Measurements from ENCODE around the gene FAM20A.

Gene FAM20A

DNA sequence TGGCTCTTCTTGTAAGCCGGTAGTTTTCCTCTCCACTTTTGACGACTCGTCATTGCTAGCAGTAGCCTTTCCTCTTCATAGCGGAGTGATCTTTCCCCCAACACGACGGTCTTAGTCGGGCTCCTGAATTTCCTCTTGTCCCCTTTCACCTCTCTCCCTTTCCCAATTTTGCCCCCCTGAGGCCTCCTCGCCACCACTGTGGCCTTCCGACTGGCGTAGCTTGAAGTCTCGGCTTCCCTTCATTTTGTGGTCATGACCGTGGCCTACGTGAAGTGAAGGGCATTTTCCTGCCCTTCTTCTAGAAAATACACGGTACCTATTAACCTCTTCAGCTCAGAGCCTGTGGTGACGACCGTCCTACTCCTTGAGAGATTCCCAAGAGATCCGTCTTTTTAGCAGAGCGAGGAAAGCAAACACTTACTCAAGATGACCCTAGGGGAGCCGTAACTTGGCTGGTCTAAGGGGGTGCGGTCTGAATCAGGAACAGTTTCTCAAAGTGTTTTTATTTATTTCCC, 88.2 kb downstream of the FAM20A start:
- TF ChIP-seq FOXP2 (optimal IDR thresholded peaks at IDR 0.05; ENCODE audit: control extremely low read depth, extremely low read length, insufficient read depth): no peak
- no peak for TF ChIP-seq EZH2 (IDR thresholded peaks at IDR 0.05)
- Histone ChIP-seq H3K9me3 (ENCODE audit: low read depth, low read length) (no peaks in the 10 kb centered on the region), H3K4me3 (peak overlapping the region; percentile 92), H3K27ac (no peak overlapping the region), H3K9ac (ENCODE audit: insufficient read length) (peak overlapping the region; percentile 87), H3K36me3 (ENCODE audit: insufficient read depth, low read length) (peaks cover 26% of the 10 kb centered on the region)
- no peak for DNase-seq (ENCODE audit: low read depth, low spot score)

DNA sequence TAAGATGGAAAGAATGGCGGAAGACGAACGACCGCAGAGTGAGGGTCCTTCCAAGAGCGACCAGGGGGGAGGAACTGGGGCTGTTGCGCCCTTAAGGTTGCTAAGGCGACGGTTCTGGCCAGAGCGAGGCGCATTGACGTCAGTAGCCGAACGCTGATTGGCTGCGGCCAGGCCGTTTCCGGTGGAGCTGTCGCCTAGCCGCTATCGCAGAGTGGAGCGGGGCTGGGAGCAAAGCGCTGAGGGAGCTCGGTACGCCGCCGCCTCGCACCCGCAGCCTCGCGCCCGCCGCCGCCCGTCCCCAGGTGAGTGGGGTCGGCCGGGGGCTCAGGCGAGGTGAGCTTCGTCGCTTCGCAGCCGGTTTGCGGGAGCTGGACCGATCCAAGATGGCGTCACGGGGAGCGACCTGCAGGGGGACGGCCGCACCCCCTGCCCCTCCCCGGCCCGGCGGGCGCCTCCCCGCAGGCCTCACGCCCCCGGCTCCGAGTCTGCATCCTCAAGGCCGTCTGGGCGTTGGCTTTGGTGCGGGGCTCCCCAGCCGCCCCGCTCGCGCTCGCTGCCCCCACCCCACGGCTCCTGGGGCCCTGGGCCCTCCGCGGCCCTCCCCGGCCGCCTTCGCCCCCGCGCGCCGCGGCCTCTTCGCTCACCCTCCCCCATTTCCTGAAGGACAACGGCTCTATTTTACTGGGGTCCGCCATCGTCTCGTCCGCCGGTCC, 88.8 kb downstream of the FAM20A start, which contains the start of gene PRKAR1A:
TSS of gene PRKAR1A (plus strand) at position 184 of the 713 bp plus-strand sequence. CDS start 2,970 bp downstream, outside the sequence.
- peak within 1 kb of the TSS; percentile 92 for H3K4me3 ChIP-seq
- no peak within 1 kb of the TSS for H3K27ac ChIP-seq
- DNase-seq (ENCODE audit: low read depth, low spot score): peak; percentile 42
- TF ChIP-seq EZH2 (IDR thresholded peaks at IDR 0.05) (no peak), POLR2AphosphoS5 (IDR thresholded peaks at IDR 0.05; ENCODE audit: borderline replicate concordance, low read depth, low read length) (peak; percentile 83), FOXP2 (optimal IDR thresholded peaks at IDR 0.05; ENCODE audit: control extremely low read depth, extremely low read length, insufficient read depth) (peak; percentile 29)
- H3K9ac ChIP-seq (ENCODE audit: insufficient read length): peak within 1 kb of the TSS; percentile 87
- H3K36me3 ChIP-seq (ENCODE audit: insufficient read depth, low read length): peaks cover 20% of the 10 kb centered on the region
- no peaks in the 10 kb centered on the region for H3K9me3 ChIP-seq (ENCODE audit: low read depth, low read length)

DNA sequence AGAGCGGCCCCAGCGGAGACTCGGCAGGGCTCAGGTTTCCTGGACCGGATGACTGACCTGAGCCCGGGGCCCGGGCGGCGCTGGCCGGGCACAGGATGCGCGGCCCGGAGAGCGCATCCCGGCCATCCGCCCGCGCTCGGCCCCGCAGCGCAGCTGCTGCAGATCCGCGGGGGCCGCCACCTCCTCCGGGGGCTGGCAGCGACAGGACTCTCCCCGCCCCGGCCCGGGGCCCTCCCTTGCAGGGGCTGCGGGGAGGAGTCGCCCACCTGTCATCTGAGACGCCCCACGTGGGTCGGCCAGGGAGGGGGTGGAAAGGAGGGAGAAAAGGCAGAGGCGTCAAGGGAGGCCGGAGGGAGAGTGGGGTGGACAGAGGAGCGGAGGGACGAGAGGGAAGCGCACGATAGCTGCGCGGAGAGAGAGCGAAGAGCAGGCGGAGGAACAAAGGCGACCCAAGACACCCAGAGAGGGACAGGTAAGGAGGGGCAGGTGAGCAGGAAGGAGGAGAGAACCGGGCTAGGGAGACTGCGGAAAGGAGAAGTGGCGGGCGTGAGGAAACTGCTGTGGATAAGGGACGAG, 89.4 kb downstream of the FAM20A start:
- DNase-seq (ENCODE audit: low read depth, low spot score): no peak
- H3K27ac ChIP-seq: no peak overlapping the region
- H3K9ac ChIP-seq (ENCODE audit: insufficient read length): peak overlapping the region; percentile 87
- H3K4me3 ChIP-seq: peak overlapping the region; percentile 92
- peaks cover 14% of the 10 kb centered on the region for H3K36me3 ChIP-seq (ENCODE audit: insufficient read depth, low read length)
- H3K9me3 ChIP-seq (ENCODE audit: low read depth, low read length): no peaks in the 10 kb centered on the region
- TF ChIP-seq POLR2AphosphoS5 (IDR thresholded peaks at IDR 0.05; ENCODE audit: borderline replicate concordance, low read depth, low read length): no peak
- TF ChIP-seq FOXP2 (optimal IDR thresholded peaks at IDR 0.05; ENCODE audit: control extremely low read depth, extremely low read length, insufficient read depth): no peak
- TF ChIP-seq EZH2 (IDR thresholded peaks at IDR 0.05): no peak

DNA sequence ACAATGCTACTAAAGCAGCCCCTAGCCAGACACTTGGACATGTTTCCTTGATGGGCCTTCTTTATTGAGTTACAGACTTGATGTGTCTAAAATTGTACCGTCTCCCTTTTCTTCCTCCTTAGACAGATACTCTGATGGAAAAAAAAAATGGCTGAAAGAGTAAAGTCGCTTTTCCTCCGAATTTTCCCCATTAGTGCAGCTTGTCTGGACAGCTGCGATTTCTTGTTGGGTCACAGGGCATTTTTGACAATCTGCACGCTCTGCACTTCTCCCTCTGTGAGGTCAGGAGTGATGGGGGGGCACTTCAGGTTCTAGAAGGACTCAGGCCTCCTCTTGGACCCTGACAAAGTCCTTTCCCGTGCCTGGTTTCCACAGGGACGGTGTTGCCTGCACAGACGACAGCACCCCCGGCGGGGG, 89.9 kb downstream of the FAM20A start:
- no peak for TF ChIP-seq FOXP2 (optimal IDR thresholded peaks at IDR 0.05; ENCODE audit: control extremely low read depth, extremely low read length, insufficient read depth)
- TF ChIP-seq EZH2 (IDR thresholded peaks at IDR 0.05): no peak
- no peak for TF ChIP-seq POLR2AphosphoS5 (IDR thresholded peaks at IDR 0.05; ENCODE audit: borderline replicate concordance, low read depth, low read length)
- Histone ChIP-seq H3K36me3 (ENCODE audit: insufficient read depth, low read length) (peaks cover 11% of the 10 kb centered on the region), H3K4me3 (peak overlapping the region; percentile 92), H3K27ac (no peak overlapping the region), H3K9ac (ENCODE audit: insufficient read length) (no peak overlapping the region), H3K9me3 (ENCODE audit: low read depth, low read length) (no peaks in the 10 kb centered on the region)
- no peak for DNase-seq (ENCODE audit: low read depth, low spot score)

DNA sequence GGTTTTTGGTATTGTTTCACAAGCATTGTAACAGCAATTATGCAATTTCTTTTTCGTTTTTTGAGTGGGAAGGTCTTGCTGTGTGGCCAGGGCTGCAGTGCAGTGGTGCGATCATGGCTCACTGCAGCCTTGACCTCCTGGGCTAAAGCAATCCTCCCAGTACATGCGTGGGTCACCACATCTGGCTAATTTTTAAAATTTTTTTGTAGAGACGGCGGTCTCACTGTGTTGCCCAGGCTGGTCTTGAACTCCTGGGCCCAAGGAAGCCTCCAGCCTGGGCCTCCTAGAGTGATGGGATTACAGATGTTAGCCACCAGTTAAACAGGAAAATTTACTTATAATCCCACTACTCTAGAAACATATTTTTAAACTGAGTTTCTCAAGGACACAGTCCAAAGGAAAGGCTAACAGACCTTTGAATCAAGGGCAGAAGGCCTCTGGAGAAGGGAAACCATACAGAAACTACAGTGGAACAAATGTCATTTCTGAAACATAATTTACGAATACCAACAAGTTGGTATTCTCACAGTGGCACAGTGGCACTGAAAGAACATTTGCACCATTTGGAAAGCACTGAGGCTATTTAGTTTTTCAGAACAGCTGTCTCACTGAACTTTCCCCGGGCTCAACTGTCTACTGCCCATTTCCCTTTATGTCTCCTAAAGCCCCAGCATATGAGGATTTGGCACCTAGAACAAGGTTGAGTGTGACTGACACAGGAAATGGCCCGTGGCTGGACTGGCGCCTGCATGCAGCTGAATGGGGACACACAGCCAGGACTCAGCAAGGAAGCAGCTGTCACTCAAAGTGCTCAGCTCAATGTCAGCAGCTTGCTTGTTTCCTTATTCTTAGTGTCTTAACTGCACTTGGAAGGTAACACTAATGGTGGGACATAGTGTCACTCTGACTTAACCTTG, 91.8 kb downstream of the FAM20A start:
- Histone ChIP-seq H3K36me3 (ENCODE audit: insufficient read depth, low read length) (no peaks in the 10 kb centered on the region), H3K9me3 (ENCODE audit: low read depth, low read length) (no peaks in the 10 kb centered on the region), H3K9ac (ENCODE audit: insufficient read length) (no peak overlapping the region), H3K4me3 (no peak overlapping the region), H3K27ac (no peak overlapping the region)
- DNase-seq (ENCODE audit: low read depth, low spot score): no peak
- TF ChIP-seq FOXP2 (optimal IDR thresholded peaks at IDR 0.05; ENCODE audit: control extremely low read depth, extremely low read length, insufficient read depth) (no peak), POLR2AphosphoS5 (IDR thresholded peaks at IDR 0.05; ENCODE audit: borderline replicate concordance, low read depth, low read length) (no peak), EZH2 (IDR thresholded peaks at IDR 0.05) (no peak)

DNA sequence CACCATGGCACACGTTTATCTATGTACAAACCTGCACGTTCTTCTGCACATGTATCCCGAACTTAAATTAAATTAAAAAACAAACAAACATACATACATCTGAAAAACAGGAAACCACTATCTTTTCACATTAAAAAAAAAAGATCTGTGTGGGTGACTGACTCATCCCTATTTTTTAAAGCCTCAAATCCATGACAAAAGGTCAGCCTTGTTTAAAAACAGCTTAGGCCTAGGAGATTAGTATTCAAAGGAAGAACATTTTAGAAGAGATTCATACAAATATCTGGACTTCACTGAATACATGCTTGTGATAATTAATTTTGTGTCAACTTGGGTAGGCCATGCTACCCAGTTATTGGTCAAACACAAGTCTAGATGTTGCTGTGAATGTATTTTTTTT, 93.6 kb downstream of the FAM20A start:
- Histone ChIP-seq H3K9ac (ENCODE audit: insufficient read length) (no peak overlapping the region), H3K36me3 (ENCODE audit: insufficient read depth, low read length) (no peaks in the 10 kb centered on the region), H3K4me3 (no peak overlapping the region), H3K9me3 (ENCODE audit: low read depth, low read length) (no peaks in the 10 kb centered on the region), H3K27ac (no peak overlapping the region)
- TF ChIP-seq POLR2AphosphoS5 (IDR thresholded peaks at IDR 0.05; ENCODE audit: borderline replicate concordance, low read depth, low read length) (no peak), FOXP2 (optimal IDR thresholded peaks at IDR 0.05; ENCODE audit: control extremely low read depth, extremely low read length, insufficient read depth) (no peak), EZH2 (IDR thresholded peaks at IDR 0.05) (no peak)
- no peak for DNase-seq (ENCODE audit: low read depth, low spot score)

DNA sequence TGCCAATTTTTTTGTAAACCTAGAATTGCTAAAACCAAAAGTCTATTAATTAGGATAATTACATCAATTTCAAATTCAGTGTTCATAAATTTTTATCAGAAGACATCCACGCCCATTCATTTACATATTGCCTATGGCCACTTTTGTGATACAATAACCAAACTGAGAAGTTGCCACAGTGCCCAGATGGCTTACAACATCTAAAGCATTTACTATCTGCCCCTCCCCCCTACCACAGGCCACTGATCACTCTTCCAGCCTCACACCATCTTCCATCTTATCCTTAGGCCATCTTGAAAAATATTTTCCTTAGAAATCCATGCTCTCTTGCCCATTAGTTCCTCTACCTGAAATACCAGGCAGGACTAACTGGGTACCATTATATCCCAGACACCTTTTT, 95.2 kb downstream of the FAM20A start:
- Histone ChIP-seq H3K9ac (ENCODE audit: insufficient read length) (no peak overlapping the region), H3K9me3 (ENCODE audit: low read depth, low read length) (no peaks in the 10 kb centered on the region), H3K27ac (no peak overlapping the region), H3K36me3 (ENCODE audit: insufficient read depth, low read length) (no peaks in the 10 kb centered on the region), H3K4me3 (no peak overlapping the region)
- no peak for TF ChIP-seq EZH2 (IDR thresholded peaks at IDR 0.05)
- TF ChIP-seq POLR2AphosphoS5 (IDR thresholded peaks at IDR 0.05; ENCODE audit: borderline replicate concordance, low read depth, low read length): no peak
- TF ChIP-seq FOXP2 (optimal IDR thresholded peaks at IDR 0.05; ENCODE audit: control extremely low read depth, extremely low read length, insufficient read depth): no peak
- DNase-seq (ENCODE audit: low read depth, low spot score): no peak

DNA sequence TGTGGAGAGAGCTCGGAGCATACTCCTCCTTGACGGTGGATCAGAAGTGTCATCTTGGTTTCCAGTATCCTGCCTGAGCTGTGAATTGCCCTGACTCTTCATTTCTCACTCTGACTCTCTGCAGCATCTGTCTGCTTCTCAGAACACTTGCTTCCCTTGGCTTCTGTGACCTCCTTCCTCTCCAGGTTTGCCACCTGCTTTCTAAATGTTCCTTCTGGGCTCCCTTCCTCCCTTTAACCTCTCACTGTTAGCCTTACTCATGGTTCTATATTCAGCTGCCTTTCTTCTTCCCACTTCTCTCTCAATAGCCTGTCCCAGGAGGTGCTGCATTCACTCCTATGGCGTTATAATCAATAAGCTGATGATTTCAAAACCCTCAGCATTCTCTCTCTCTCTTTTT, 100.1 kb downstream of the FAM20A start:
- TF ChIP-seq POLR2AphosphoS5 (IDR thresholded peaks at IDR 0.05; ENCODE audit: borderline replicate concordance, low read depth, low read length) (no peak), EZH2 (IDR thresholded peaks at IDR 0.05) (no peak), FOXP2 (optimal IDR thresholded peaks at IDR 0.05; ENCODE audit: control extremely low read depth, extremely low read length, insufficient read depth) (no peak)
- Histone ChIP-seq H3K36me3 (ENCODE audit: insufficient read depth, low read length) (no peaks in the 10 kb centered on the region), H3K9ac (ENCODE audit: insufficient read length) (no peak overlapping the region), H3K27ac (no peak overlapping the region), H3K4me3 (no peak overlapping the region), H3K9me3 (ENCODE audit: low read depth, low read length) (no peaks in the 10 kb centered on the region)
- DNase-seq (ENCODE audit: low read depth, low spot score): no peak
